ENCODE measurements around the gene ADK.

GRCh38 chr10:74671716-74672115 lies 520.7 kb downstream of the ADK start:
- TF ChIP-seq CTCF (IDR thresholded peaks at IDR 0.05) (no peak), POLR2A (IDR thresholded peaks at IDR 0.05) (no peak)

All from lower leg skin (tissue), 3 donors.